Osteocyte (in vitro differentiated cells): ENCODE results near the gene EXTL1. TPM values are rescaled to one million over a fixed set of nuclear protein-coding genes. Genes with fewer than 3 reads are reported as not detected.

ENCODE experiments used
- DNase-seq: peaks from one replicate; pipeline ENCODE4 v3.0.0; 2021; ENCODE audit warnings: mixed read lengths; ENCODE audit not compliant: unreplicated experiment; ENCODE audit errors: extremely low spot score
- H3K27ac Mint-ChIP-seq: one replicate; pipeline ENCODE4 v1.8.0; 2021; ENCODE audit warnings: mild to moderate bottlenecking, mixed read lengths; ENCODE audit not compliant: unreplicated experiment
- H3K27me3 Mint-ChIP-seq: one replicate; pipeline ENCODE4 v1.8.0; 2021; ENCODE audit warnings: mixed read lengths; ENCODE audit not compliant: unreplicated experiment
- H3K36me3 Mint-ChIP-seq: one replicate; pipeline ENCODE4 v1.8.0; 2021; ENCODE audit warnings: mixed read lengths; ENCODE audit not compliant: unreplicated experiment
- H3K4me1 Mint-ChIP-seq: one replicate; pipeline ENCODE4 v1.8.0; 2021; ENCODE audit warnings: mixed read lengths; ENCODE audit not compliant: unreplicated experiment
- H3K4me3 Mint-ChIP-seq: one replicate; pipeline ENCODE4 v1.8.0; 2021; ENCODE audit warnings: mild to moderate bottlenecking, moderate library complexity, mixed read lengths; ENCODE audit not compliant: unreplicated experiment
- H3K9me3 Mint-ChIP-seq: one replicate; pipeline ENCODE4 v1.8.0; 2021; ENCODE audit warnings: mixed read lengths; ENCODE audit not compliant: unreplicated experiment
- CTCF ChIP-seq: fragments of 200-600 bp; sonication (generic); IDR thresholded peaks from 2 replicates; pipeline ENCODE4 v1.5.0; 2021; ENCODE audit warnings: antibody characterized with exemption, mild to moderate bottlenecking, moderate library complexity
- total RNA-seq: library from RNA; stranded (reverse); gene quantifications from 2 replicates; pipeline ENCODE4 v1.2.1, GENCODE V29; 2021

EXTL1 gene
- total RNA-seq, 1 donor from 2014 or later: 0.30 TPM

GRCh38 chr1:26009796-26010447, 11.7 kb upstream of the EXTL1 start:
- Mint-ChIP-seq H3K4me1 (no peaks in the 10 kb centered on the region), H3K9me3 (no peaks in the 10 kb centered on the region), H3K27ac (no peak overlapping the region), H3K36me3 (no peaks in the 10 kb centered on the region), H3K27me3 (no peaks in the 10 kb centered on the region), H3K4me3 (no peak overlapping the region)
- TF ChIP-seq CTCF: peak; percentile 39
- no peak for DNase-seq

- TF ChIP-seq CTCF: no peak
- H3K9me3 Mint-ChIP-seq: no peaks in the 10 kb centered on the region
- no peaks in the 10 kb centered on the region for H3K27me3 Mint-ChIP-seq
- H3K27ac Mint-ChIP-seq: no peak overlapping the region
- DNase-seq: no peak
- no peak overlapping the region for H3K4me3 Mint-ChIP-seq
- no peaks in the 10 kb centered on the region for H3K4me1 Mint-ChIP-seq
- H3K36me3 Mint-ChIP-seq: no peaks in the 10 kb centered on the region
Measured at GRCh38 chr1:26010825-26011224, 10.8 kb upstream of the EXTL1 start.

GRCh38 chr1:26012864-26013263, 8.7 kb upstream of the EXTL1 start:
- Mint-ChIP-seq H3K4me3 (no peak overlapping the region), H3K36me3 (no peaks in the 10 kb centered on the region), H3K9me3 (no peaks in the 10 kb centered on the region), H3K4me1 (peaks cover 6% of the 10 kb centered on the region), H3K27me3 (no peaks in the 10 kb centered on the region), H3K27ac (no peak overlapping the region)
- no peak for TF ChIP-seq CTCF
- DNase-seq: no peak

GRCh38 chr1:26014179-26014578, 7.4 kb upstream of the EXTL1 start:
- H3K27ac Mint-ChIP-seq: no peak overlapping the region
- H3K4me1 Mint-ChIP-seq: peaks cover 16% of the 10 kb centered on the region
- no peak for TF ChIP-seq CTCF
- H3K4me3 Mint-ChIP-seq: no peak overlapping the region
- H3K36me3 Mint-ChIP-seq: no peaks in the 10 kb centered on the region
- no peaks in the 10 kb centered on the region for H3K27me3 Mint-ChIP-seq
- H3K9me3 Mint-ChIP-seq: no peaks in the 10 kb centered on the region
- DNase-seq: no peak

GRCh38 chr1:26015358-26015757, 6.2 kb upstream of the EXTL1 start:
- TF ChIP-seq CTCF: no peak
- no peak overlapping the region for H3K4me3 Mint-ChIP-seq
- no peak overlapping the region for H3K27ac Mint-ChIP-seq
- peaks cover 27% of the 10 kb centered on the region for H3K4me1 Mint-ChIP-seq
- DNase-seq: no peak
- H3K9me3 Mint-ChIP-seq: no peaks in the 10 kb centered on the region
- H3K36me3 Mint-ChIP-seq: no peaks in the 10 kb centered on the region
- H3K27me3 Mint-ChIP-seq: no peaks in the 10 kb centered on the region
